Peyer's patch (tissue), 4 donors: ENCODE results near the gene TBL1X.

Experiments used
- CTCF ChIP-seq, 6 experiments: fragments of 450-650 bp in 4 of 6; fragments of 200-600 bp in 2 of 6; sonication (generic) in 1 of 6; IDR thresholded peaks; one replicate each; pipeline ENCODE4 v1.5.1; 2017 to 2019; ENCODE audit warnings: antibody characterized with exemption in 6 of 6, mild to moderate bottlenecking in 3 of 6, moderate library complexity in 1 of 6
- POLR2A ChIP-seq, 2 donors: fragments of 450-650 bp; IDR thresholded peaks; one replicate each; pipeline ENCODE4 v1.5.1; 2017; ENCODE audit warnings: antibody characterized with exemption in 2 of 2, mild to moderate bottlenecking in 2 of 2, moderate library complexity in 2 of 2

- TF ChIP-seq CTCF (IDR thresholded peaks at IDR 0.05), result no peak
- TF ChIP-seq POLR2A (IDR thresholded peaks at IDR 0.05), result no peak
Observed at GRCh38 chrX:9611436-9612145, 146.7 kb downstream of the TBL1X start.
